C1 segment of cervical spinal cord (tissue), 14 donors: ENCODE results near the gene SLC35E2B.
"Not testable (repeated sequence)": the region's sequence is repeated elsewhere in the genome, so short reads cannot be mapped to it uniquely, and the experiment has no call there.

Experiments
- DNase-seq, 14 donors: peaks; one replicate each; lab custom pipeline; 2025; lab: John Stamatoyannopoulos, UW

Gene SLC35E2B

GRCh38 chr1:1675218-1675617 is 17.4 kb downstream of the SLC35E2B start:
- not testable (repeated sequence) for DNase-seq

GRCh38 chr1:1674806-1675205 is 17.8 kb downstream of the SLC35E2B start:
- DNase-seq: not testable (repeated sequence)

GRCh38 chr1:1672181-1672965 is 20.2 kb downstream of the SLC35E2B start:
- no peak for DNase-seq

GRCh38 chr1:1671365-1672119 is 21.1 kb downstream of the SLC35E2B start:
- DNase-seq: no peak

GRCh38 chr1:1670866-1671265 is 21.7 kb downstream of the SLC35E2B start:
- no peak for DNase-seq

GRCh38 chr1:1669468-1670440 is 22.8 kb downstream of the SLC35E2B start:
- no peak for DNase-seq

GRCh38 chr1:1666526-1666925 is 26.1 kb downstream of the SLC35E2B start:
- DNase-seq: no peak

- no peak for DNase-seq
Measured at GRCh38 chr1:1665815-1666251, 26.8 kb downstream of the SLC35E2B start.

- no peak for DNase-seq
Measured at GRCh38 chr1:1664941-1665814, 27.4 kb downstream of the SLC35E2B start.

GRCh38 chr1:1664318-1664717 is 28.3 kb downstream of the SLC35E2B start:
- not testable (repeated sequence) for DNase-seq

- DNase-seq: not testable (repeated sequence)
Measured at GRCh38 chr1:1662830-1663560, 29.6 kb downstream of the SLC35E2B start.

GRCh38 chr1:1662392-1662791 is 30.2 kb downstream of the SLC35E2B start:
- not testable (repeated sequence) for DNase-seq

GRCh38 chr1:1658583-1659549 is 33.7 kb downstream of the SLC35E2B start, which contains the start of gene CDK11B:
CDK11B (minus strand) TSS chr1:1659004; CDS start chr1:1657485, 1,519 bp downstream.
- peak; percentile 39 to 95 (median 88) for DNase-seq

GRCh38 chr1:1648265-1648664 is 44.3 kb downstream of the SLC35E2B start:
- not testable (repeated sequence) for DNase-seq

GRCh38 chr1:1647567-1648241 is 44.9 kb downstream of the SLC35E2B start:
- not testable (repeated sequence) for DNase-seq

GRCh38 chr1:1646326-1646725 is 46.3 kb downstream of the SLC35E2B start:
- not testable (repeated sequence) for DNase-seq

GRCh38 chr1:1640711-1641461 is 51.7 kb downstream of the SLC35E2B start:
- not testable (repeated sequence) for DNase-seq
